Mesendoderm (in vitro differentiated cells): ENCODE results near the gene MS4A18.
"Not testable (repeated sequence)": the region's sequence is repeated elsewhere in the genome, so short reads cannot be mapped to it uniquely, and the experiment has no call there.

ENCODE experiments used
- DNase-seq: peaks from one replicate; pipeline ENCODE4 v3.0.0; 2013
- H2AK5ac ChIP-seq: 2 replicates; pipeline ENCODE4 v1.6.1; 2013; ENCODE audit warnings: low read length, inconsistent platforms
- H2BK120ac ChIP-seq: 2 replicates; pipeline ENCODE4 v1.6.1; 2013; ENCODE audit warnings: low read depth, mild to moderate bottlenecking, low read length, moderate library complexity, mixed read lengths
- H2BK15ac ChIP-seq: replicated peaks from 2 replicates; pipeline ENCODE4 v1.6.1; 2013; ENCODE audit warnings: low read depth, mild to moderate bottlenecking, moderate library complexity
- H2BK5ac ChIP-seq: 2 replicates; pipeline ENCODE4 v1.6.1; 2013; ENCODE audit warnings: low read length, inconsistent platforms
- H3K18ac ChIP-seq: 2 replicates; pipeline ENCODE4 v1.6.1; 2013; ENCODE audit warnings: mild to moderate bottlenecking, low read length, mixed read lengths
- H3K23ac ChIP-seq: one replicate; pipeline ENCODE4 v1.6.1; 2013; ENCODE audit warnings: low read length
- H3K27ac ChIP-seq: 2 replicates; pipeline ENCODE4 v1.5.1; 2013; ENCODE audit warnings: low read depth, mild to moderate bottlenecking, inconsistent platforms, low read length, moderate library complexity
- H3K27me3 ChIP-seq: 2 replicates; pipeline ENCODE4 v1.6.1; 2013; ENCODE audit warnings: low read length, control low read depth, mild to moderate bottlenecking, inconsistent platforms; ENCODE audit not compliant: insufficient read depth, poor library complexity
- H3K36me3 ChIP-seq: 2 replicates; pipeline ENCODE4 v1.6.1; 2013; ENCODE audit warnings: low read length, inconsistent platforms; ENCODE audit not compliant: control insufficient read depth, insufficient read depth
- H3K4ac ChIP-seq: one replicate; pipeline ENCODE4 v1.6.1; 2013; ENCODE audit warnings: low read depth, mild to moderate bottlenecking, low read length, moderate library complexity
- H3K4me1 ChIP-seq: 2 replicates; pipeline ENCODE4 v1.6.1; 2013; ENCODE audit warnings: low read depth, low read length, inconsistent platforms; ENCODE audit not compliant: control insufficient read depth
- H3K4me2 ChIP-seq: 2 replicates; pipeline ENCODE4 v1.6.1; 2013; ENCODE audit warnings: low read length
- H3K4me3 ChIP-seq: 2 replicates; pipeline ENCODE4 v1.5.1; 2013; ENCODE audit warnings: mild to moderate bottlenecking, low read length
- H3K56ac ChIP-seq: one replicate; pipeline ENCODE4 v1.6.1; 2013; ENCODE audit warnings: low read length
- H3K79me1 ChIP-seq: 2 replicates; pipeline ENCODE4 v1.6.1; 2013; ENCODE audit warnings: low read length, inconsistent platforms
- H3K79me2 ChIP-seq: 2 replicates; pipeline ENCODE4 v1.6.1; 2013; ENCODE audit warnings: mild to moderate bottlenecking, low read length; ENCODE audit not compliant: control insufficient read depth, insufficient read depth
- H3K9ac ChIP-seq: 2 replicates; pipeline ENCODE4 v1.6.1; 2013; ENCODE audit warnings: low read length, inconsistent platforms
- H4K5ac ChIP-seq: one replicate; pipeline ENCODE4 v1.6.1; 2013; ENCODE audit warnings: low read length
- H4K8ac ChIP-seq: one replicate; pipeline ENCODE4 v1.6.1; 2013; ENCODE audit warnings: low read depth, mild to moderate bottlenecking, control low read depth, low read length, moderate library complexity
- whole genome bisulfite sequencing: extraction: QIAGEN DNeasy Blood & Tissue Kit; methylation state at CpG from one replicate; pipeline ENCODE4 v1.1.7; 2013; ENCODE audit warnings: low lambda C conversion rate, missing lambda C conversion rate; ENCODE audit not compliant: insufficient coverage; ENCODE audit errors: extremely low coverage; 5-methylcytosine and 5-hydroxymethylcytosine counted together

The MS4A18 gene

DNA sequence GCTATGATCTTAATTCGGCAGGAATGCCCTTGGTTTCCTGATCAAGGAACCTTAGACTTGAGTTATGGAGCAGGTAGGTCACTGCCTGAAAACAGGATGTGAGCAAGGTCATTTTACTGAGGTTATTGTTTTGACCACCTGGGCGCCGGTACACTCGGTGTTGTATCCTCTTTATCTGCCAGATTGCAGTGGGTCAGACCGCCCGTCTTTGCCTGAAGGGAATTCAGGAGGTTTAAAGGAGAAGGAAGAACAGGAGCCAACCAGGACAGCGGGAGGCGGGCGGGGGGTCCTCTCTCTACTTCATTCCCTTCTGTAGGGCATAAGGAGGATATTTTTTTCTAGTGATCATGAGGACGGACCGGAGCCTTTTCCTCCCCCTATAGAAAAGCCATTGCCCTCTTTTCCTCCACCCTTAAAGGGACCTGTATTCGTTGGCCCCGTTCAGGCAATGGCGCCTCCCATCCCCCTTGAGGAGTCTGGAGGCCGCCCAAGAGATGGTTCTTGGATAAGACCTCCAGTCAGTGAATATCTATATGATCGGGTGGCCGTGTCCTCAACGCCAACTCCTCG is 32.8 kb downstream of the MS4A18 start:
- no peak overlapping the region for H2BK120ac ChIP-seq
- no peak overlapping the region for H3K4me2 ChIP-seq
- H3K9ac ChIP-seq = no peak overlapping the region
- H3K79me2 ChIP-seq = no peaks in the 10 kb centered on the region
- no peaks in the 10 kb centered on the region for H3K79me1 ChIP-seq
- no CpG with 5 or more reads among the region's 19 CpGs for WGBS
- no peaks in the 10 kb centered on the region for H3K27me3 ChIP-seq
- no peak overlapping the region for H4K8ac ChIP-seq
- no peak overlapping the region for H2BK5ac ChIP-seq
- no peak overlapping the region for H3K4ac ChIP-seq
- no peaks in the 10 kb centered on the region for H3K36me3 ChIP-seq
- H3K4me1 ChIP-seq = no peaks in the 10 kb centered on the region
- H2BK15ac ChIP-seq = no peak overlapping the region
- DNase-seq = no peak
- no peak overlapping the region for H3K27ac ChIP-seq
- H3K18ac ChIP-seq = no peak overlapping the region
- no peak overlapping the region for H3K23ac ChIP-seq
- H3K4me3 ChIP-seq = no peak overlapping the region
- H4K5ac ChIP-seq = no peak overlapping the region
- H2AK5ac ChIP-seq = no peak overlapping the region
- H3K56ac ChIP-seq = no peak overlapping the region

DNA sequence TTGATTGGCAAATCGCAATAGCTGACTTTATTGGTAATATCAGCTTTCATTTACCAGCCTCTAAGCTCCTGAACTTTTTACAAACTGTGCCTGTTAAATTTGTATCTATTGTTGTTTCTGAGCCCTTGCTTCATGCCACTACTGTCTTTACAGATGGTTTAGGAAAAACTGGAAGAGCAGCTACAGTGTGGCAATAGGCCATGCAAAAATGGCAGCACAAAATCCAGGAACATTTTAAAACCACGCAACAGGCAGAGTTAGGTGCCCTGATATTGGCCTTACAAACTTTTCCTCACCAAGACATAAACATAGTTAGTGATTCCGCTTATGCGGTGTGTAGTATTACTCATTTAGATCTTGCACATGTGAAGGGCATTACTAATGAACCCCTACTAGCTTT is 34.2 kb downstream of the MS4A18 start:
- not testable (repeated sequence) for H2BK120ac ChIP-seq, DNase-seq, H3K4ac ChIP-seq, H3K27me3 ChIP-seq, H3K79me2 ChIP-seq, H3K23ac ChIP-seq, H4K8ac ChIP-seq, H2AK5ac ChIP-seq, H2BK5ac ChIP-seq, H2BK15ac ChIP-seq, H3K79me1 ChIP-seq, H3K18ac ChIP-seq, H3K9ac ChIP-seq, H3K4me2 ChIP-seq, H3K27ac ChIP-seq, H3K4me3 ChIP-seq, H4K5ac ChIP-seq, H3K4me1 ChIP-seq, H3K36me3 ChIP-seq, H3K56ac ChIP-seq
- no CpG with 5 or more reads among the region's 4 CpGs for WGBS

DNA sequence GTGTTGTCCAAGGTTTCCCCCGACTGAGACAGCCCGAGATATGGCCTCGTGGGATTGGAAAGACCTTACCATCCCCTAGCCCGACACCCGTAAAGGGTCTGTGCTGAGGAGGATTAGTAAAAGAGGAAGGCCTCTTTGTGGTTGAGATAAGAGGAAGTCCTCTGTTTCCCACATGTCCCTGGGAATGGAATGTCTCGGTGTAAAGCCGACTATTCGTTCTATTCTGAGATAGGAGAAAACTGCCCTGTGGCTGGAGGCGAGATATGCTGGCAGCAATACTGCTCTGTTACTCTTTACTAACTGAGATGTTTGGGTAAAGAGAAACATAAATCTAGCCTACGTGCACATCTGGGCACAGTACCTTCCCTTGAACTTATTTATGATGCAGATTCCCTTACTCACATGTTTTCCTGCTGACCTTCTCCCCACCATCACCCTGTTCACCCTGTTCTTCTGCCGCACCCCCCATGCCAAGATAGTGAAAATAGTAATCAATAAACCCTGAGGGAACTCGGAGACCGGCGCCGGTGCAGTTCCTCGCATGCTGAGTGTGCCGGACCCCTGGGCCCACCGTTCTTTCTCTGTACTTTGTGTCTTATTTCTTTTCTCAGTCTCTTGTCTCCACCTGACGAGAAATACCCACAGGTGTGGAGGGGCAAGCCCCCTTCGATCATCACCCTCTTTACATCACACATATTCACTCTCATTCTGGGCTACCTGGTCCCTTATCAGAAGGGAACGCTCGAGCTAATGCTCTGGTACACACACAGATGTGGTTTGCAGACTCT is 35.1 kb downstream of the MS4A18 start:
- H3K56ac ChIP-seq, H3K4ac ChIP-seq, H3K4me2 ChIP-seq, H2BK5ac ChIP-seq, H3K27me3 ChIP-seq, H4K5ac ChIP-seq, H3K79me1 ChIP-seq, H3K4me3 ChIP-seq, H3K79me2 ChIP-seq, H3K23ac ChIP-seq, H2BK15ac ChIP-seq, H3K18ac ChIP-seq, H3K36me3 ChIP-seq, H3K27ac ChIP-seq, H2BK120ac ChIP-seq, H3K9ac ChIP-seq, H3K4me1 ChIP-seq, H4K8ac ChIP-seq, H2AK5ac ChIP-seq: not testable (repeated sequence)
- peak; percentile 32 for DNase-seq
- no CpG with 5 or more reads among the region's 22 CpGs for WGBS

DNA sequence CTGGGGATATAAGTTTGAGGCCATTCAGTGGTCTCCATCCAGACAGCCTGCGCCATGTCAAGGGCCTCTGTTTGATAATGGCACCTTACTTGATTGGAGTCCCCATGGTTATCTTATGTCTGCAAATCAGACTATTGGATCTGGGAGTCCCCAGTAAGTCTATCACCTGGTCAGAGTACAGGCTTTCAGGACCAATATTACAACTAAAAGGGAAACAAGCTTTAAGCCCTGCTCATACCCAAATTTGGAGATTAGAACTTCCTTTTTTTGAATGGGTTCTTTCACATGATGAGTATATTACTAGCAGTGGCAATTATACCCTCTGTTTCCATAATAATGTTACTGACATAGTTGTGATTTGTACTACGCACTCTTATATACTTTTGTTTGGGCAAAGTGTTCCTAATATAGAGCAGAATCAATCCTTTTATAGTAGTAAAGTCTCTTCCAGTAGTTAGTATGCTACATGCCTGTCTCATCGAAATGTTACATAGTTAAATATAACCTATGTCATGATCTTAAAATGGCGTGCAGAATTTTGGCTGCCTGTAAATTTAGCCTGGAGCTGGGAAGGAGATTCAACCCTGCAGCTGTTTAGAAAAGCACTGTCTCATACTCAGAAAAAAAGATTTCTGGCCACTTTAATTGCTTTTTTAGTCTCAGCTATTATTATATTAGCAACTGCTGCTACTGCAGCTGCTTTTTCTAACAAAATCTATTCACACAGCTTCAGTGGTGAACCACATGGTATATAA is 37.1 kb downstream of the MS4A18 start:
- Histone ChIP-seq H4K8ac (no peak overlapping the region), H3K9ac (no peak overlapping the region), H3K56ac (no peak overlapping the region), H2BK15ac (no peak overlapping the region), H3K27ac (no peak overlapping the region), H3K4me3 (no peak overlapping the region), H3K27me3 (no peaks in the 10 kb centered on the region), H3K4me1 (no peaks in the 10 kb centered on the region), H2BK120ac (no peak overlapping the region), H3K79me2 (no peaks in the 10 kb centered on the region), H3K36me3 (no peaks in the 10 kb centered on the region), H3K23ac (no peak overlapping the region), H3K18ac (no peak overlapping the region), H2AK5ac (no peak overlapping the region), H4K5ac (no peak overlapping the region), H3K4ac (no peak overlapping the region), H3K4me2 (no peak overlapping the region), H2BK5ac (no peak overlapping the region), H3K79me1 (no peaks in the 10 kb centered on the region)
- DNase-seq = no peak
- no CpG with 5 or more reads among the region's 4 CpGs for WGBS

DNA sequence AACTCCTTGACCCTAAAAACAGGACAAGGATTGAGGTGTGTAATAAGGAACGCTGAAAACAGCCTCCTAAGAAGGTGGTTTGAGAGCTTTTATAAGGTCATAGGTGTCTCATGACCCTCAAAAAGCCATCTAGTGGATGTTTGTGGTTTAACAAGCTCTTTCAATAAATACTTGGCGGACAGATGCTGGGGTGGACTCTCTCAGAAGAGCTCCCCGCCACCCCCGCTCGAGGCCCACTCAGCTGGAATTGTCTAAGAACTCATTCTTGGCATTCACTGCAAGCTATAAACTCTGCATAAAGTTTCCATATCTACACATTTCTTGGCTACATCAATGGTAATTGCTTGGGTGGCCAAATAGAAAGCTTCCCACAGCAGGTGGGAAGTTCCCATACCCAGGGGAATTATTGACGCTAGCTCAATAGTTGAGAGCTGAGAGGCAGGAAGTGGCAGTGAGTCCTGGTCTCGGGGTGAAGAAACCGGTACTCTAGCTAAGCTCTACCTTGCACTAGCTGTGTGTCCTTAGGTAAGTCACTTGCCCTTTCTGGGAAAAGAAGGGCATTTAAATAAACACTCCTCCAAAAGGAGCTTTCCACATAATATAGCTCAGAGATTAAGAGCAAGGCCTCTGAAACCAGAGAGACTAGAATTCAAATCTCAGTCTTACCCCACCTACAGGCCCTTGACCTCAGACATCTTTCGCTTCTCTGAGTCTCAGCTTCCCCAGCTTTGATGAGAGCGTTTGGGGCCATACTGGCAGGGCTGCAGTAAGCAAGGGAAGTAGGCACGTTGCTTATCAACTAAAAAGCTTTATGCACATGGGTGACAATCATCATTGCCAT is 38.6 kb downstream of the MS4A18 start:
- Histone ChIP-seq H3K23ac (no peak overlapping the region), H4K5ac (no peak overlapping the region), H3K18ac (no peak overlapping the region), H4K8ac (no peak overlapping the region), H2BK5ac (no peak overlapping the region), H3K27me3 (no peaks in the 10 kb centered on the region), H3K4ac (no peak overlapping the region), H3K36me3 (no peaks in the 10 kb centered on the region), H3K79me2 (no peaks in the 10 kb centered on the region), H2BK15ac (no peak overlapping the region), H3K4me2 (no peak overlapping the region), H2AK5ac (no peak overlapping the region), H3K27ac (no peak overlapping the region), H3K4me1 (no peaks in the 10 kb centered on the region), H3K9ac (no peak overlapping the region), H3K56ac (no peak overlapping the region), H2BK120ac (no peak overlapping the region), H3K79me1 (no peaks in the 10 kb centered on the region), H3K4me3 (no peak overlapping the region)
- WGBS = no CpG with 5 or more reads among the region's 11 CpGs
- peak; percentile 71 for DNase-seq
